SK-N-MC (cell line): ENCODE results near the gene AIP.

Experiments used
- DNase-seq: peaks from one replicate; pipeline ENCODE4 v3.0.0-alpha.2; 2011; ENCODE audit warnings: low read depth, low spot score
- H3K27ac ChIP-seq: fragments of 200-600 bp; sonication (generic); 2 replicates; pipeline ENCODE4 v1.5.1; 2016; ENCODE audit warnings: mixed run types
- H3K36me3 ChIP-seq: fragments of 200-600 bp; sonication (generic); 2 replicates; pipeline ENCODE4 v1.6.1; 2017; ENCODE audit warnings: antibody characterized with exemption, low read length, mixed read lengths; ENCODE audit not compliant: insufficient read depth
- H3K4me3 ChIP-seq: fragments of 200-600 bp; sonication (generic); 2 replicates; pipeline ENCODE4 v1.5.1; 2016
- H3K9ac ChIP-seq: fragments of 200-600 bp; sonication (generic); 2 replicates; pipeline ENCODE4 v1.8.0; 2017; ENCODE audit warnings: mixed run types, mixed read lengths; ENCODE audit not compliant: insufficient read length
- H3K9me3 ChIP-seq: fragments of 200-600 bp; sonication (generic); 2 replicates; pipeline ENCODE4 v1.6.1; 2017; ENCODE audit warnings: low read depth, mild to moderate bottlenecking, antibody characterized with exemption, low read length, moderate library complexity, mixed read lengths
- EZH2 ChIP-seq: fragments of 200-600 bp; sonication (generic); IDR thresholded peaks from one replicate; pipeline ENCODE4 v1.6.1; 2017; ENCODE audit warnings: antibody characterized with exemption
- FOXP2 ChIP-seq: optimal IDR thresholded peaks from 2 replicates; pipeline ENCODE3; 2011; ENCODE audit warnings: mild to moderate bottlenecking, moderate library complexity; ENCODE audit not compliant: insufficient read depth; ENCODE audit errors: extremely low read length, control extremely low read depth
- POLR2AphosphoS5 ChIP-seq: IDR thresholded peaks from 2 replicates; pipeline ENCODE4 v1.6.1; 2012; ENCODE audit warnings: mild to moderate bottlenecking, low read depth, low read length, borderline replicate concordance

The AIP gene

DNA sequence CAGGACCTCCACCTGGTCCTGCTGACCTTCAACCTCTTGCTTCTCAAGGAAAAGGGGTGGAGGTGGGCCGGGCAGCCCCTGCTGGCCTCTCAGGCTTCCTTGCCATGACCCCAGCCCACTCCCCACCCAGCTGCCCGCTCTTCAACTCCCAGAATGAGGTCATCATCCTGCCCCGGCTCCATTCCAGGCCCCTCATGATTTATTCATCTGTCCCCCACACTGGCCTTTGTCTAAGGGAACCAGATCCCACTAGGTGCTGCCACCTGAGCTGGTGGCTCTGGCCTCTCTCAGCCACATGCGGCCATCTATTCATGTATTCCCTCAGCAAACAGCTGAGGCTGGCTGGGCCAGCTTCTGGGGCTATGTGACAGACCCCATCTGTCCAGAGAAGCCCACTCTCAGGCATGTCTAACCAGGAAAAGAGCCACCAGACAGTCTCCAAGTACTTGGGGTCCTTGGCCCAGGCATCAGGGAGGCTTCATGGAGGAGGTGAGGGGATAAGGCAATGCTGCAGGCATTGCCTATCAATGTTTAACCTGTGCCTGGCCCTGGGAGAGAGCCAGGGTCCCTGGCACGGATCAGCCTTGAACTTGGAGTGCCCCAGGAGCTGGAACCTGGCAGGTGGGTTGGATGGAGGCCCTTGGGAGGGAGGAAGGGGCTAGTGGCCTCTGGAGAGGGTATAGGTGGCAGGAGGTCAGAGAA lies 42.6 kb downstream of the AIP start:
- no peak overlapping the region for H3K9ac ChIP-seq
- H3K9me3 ChIP-seq, result no peaks in the 10 kb centered on the region
- no peak overlapping the region for H3K4me3 ChIP-seq
- DNase-seq, result no peak
- H3K27ac ChIP-seq, result no peak overlapping the region
- H3K36me3 ChIP-seq, result no peaks in the 10 kb centered on the region
- no peak for TF ChIP-seq FOXP2
- TF ChIP-seq POLR2AphosphoS5, result no peak
- no peak for TF ChIP-seq EZH2

DNA sequence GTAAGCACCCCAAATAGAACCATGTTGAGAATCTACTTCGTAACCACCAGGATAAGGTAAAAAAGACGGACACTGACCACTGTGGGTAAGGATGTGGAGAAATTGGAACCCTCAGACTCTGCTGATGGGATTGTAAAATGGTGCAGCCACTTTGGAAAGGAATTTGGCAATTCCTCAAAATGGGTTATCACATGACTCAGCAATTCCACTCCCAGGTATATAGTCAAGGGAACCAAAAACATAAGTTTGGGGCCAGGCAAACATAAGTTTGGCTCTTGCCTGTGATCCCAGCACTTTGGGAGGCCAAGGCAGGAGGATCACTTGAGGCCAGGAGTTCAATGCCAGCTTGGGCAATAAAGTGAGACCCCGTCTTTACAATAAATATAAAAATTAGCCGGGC lies 45.5 kb downstream of the AIP start:
- DNase-seq, result no peak
- H3K9ac ChIP-seq, result no peak overlapping the region
- H3K36me3 ChIP-seq, result no peaks in the 10 kb centered on the region
- H3K9me3 ChIP-seq, result no peaks in the 10 kb centered on the region; the same call in 1 of the 2 replicates
- TF ChIP-seq POLR2AphosphoS5, result no peak
- TF ChIP-seq FOXP2, result no peak
- TF ChIP-seq EZH2, result no peak
- H3K4me3 ChIP-seq, result no peak overlapping the region
- no peak overlapping the region for H3K27ac ChIP-seq

DNA sequence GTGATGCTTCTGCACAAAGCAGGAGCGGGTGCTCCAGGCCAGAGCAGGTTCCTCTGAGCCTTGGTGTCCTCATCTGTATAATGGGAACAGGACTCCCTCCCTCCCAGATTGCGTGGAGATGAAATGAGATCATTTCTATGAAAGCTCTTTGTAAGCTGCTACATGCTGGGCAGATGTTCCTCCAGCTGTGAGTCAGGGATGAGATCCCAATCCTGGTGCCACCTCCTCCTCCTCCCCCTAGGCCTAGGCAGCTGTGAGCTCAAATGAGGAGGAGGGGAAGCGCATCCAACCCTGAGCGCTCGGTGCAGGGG lies 47.4 kb downstream of the AIP start:
- H3K9me3 ChIP-seq, result peaks cover 7% of the 10 kb centered on the region; the same call in 1 of the 2 replicates
- no peak for DNase-seq
- H3K27ac ChIP-seq, result no peak overlapping the region
- no peak overlapping the region for H3K4me3 ChIP-seq
- TF ChIP-seq POLR2AphosphoS5 (no peak), EZH2 (no peak), FOXP2 (no peak)
- no peaks in the 10 kb centered on the region for H3K36me3 ChIP-seq
- no peak overlapping the region for H3K9ac ChIP-seq

DNA sequence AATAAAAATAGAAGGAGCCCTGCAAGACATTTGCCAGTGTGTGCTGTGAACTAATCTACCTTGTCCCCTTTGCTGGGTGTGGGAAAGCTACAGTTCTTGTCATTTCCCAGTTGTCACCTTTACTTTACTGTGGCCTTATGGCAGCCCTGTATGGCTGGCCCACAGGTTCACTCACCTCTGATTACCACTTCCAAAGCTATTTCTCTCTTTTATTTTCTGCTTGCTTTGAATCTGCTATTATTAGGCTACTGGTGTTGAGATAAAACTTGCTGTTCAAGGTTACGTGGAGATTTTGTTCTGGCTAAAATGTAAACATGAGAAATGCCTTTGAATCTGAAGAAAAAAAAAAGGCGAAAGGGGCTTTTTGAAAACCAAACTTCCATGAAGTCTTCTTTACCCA lies 50.1 kb downstream of the AIP start:
- no peak for DNase-seq
- no peak overlapping the region for H3K27ac ChIP-seq
- H3K4me3 ChIP-seq, result no peak overlapping the region
- H3K36me3 ChIP-seq, result no peaks in the 10 kb centered on the region
- no peak overlapping the region for H3K9ac ChIP-seq
- peaks cover 7% of the 10 kb centered on the region; the same call in 1 of the 2 replicates for H3K9me3 ChIP-seq
- TF ChIP-seq EZH2 (no peak), FOXP2 (no peak)

DNA sequence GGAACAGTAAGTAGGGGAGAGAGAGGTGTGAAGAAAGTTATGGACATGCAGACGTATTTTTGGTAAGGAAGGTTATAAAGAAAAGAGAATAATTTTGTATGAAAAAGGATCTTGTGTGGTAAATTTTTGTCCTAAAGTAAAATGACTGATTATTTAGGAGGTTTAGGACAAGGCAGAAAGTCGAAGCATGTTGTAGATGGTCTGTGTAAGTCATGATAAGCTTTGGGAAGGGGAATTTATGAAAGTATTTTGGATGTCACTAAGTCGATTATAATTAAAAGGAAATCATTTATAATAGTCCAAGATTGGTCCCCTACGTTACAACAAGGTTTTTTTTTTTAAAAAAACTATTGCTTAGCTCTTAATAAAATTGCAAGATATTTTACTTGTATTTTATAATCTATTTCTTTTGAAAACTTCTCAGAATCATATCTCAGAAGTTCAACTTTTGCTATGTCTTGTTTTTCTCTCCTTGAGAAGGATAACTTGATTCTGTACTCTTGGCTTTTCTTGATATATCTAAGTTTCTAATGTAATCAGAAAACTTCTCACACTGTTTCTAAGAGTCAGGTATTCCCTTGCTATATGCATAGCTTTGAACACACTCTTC lies 51.3 kb downstream of the AIP start:
- Histone ChIP-seq H3K27ac (no peak overlapping the region), H3K36me3 (no peaks in the 10 kb centered on the region), H3K4me3 (no peak overlapping the region), H3K9me3 (peaks cover 7% of the 10 kb centered on the region; the same call in 1 of the 2 replicates), H3K9ac (no peak overlapping the region)
- DNase-seq, result no peak
- TF ChIP-seq EZH2, result no peak
- no peak for TF ChIP-seq POLR2AphosphoS5
- TF ChIP-seq FOXP2, result no peak

DNA sequence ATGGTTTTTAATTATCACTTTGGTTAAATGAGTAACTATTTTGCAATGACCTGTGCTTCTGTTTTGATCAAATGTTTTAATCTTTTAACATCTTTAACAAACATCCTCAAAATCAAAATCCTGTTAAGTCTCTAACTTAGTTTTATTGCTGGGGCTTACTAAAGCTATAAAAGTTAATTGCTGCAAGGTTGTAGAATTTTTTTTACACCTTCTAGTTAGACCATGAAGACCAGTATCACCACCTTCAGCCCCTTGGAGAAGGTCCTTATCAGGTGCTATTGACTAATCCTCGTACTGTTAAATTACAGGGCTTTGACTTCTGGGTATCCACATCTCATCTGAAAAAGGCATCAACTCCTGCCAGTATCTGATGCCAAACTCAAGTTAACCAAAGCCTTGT lies 52.7 kb downstream of the AIP start:
- TF ChIP-seq FOXP2, result no peak
- no peak for TF ChIP-seq POLR2AphosphoS5
- TF ChIP-seq EZH2, result no peak
- Histone ChIP-seq H3K9ac (no peak overlapping the region), H3K9me3 (peaks cover 7% of the 10 kb centered on the region; the same call in 1 of the 2 replicates), H3K4me3 (no peak overlapping the region), H3K36me3 (no peaks in the 10 kb centered on the region), H3K27ac (no peak overlapping the region)
- no peak for DNase-seq

DNA sequence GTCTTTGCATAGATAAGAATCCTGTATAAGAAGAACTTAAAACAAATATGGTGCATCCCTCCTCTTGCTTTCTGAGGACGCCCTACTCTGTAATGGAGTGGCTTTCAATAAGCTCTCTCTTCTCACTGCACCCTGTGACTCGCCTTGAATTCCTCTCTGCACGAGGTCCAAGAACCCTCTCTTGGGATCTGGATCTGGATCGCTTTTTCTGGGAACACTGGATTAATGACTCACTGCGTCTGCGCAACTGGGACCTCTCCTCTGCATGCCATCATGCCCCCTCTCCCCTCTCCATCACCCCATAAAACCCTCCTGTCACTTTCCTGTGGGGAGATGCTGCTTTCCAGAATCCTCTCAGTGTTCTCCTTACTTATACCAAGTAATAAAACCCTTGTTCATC lies 55.5 kb downstream of the AIP start:
- no peak for DNase-seq
- peaks cover 7% of the 10 kb centered on the region; the same call in 1 of the 2 replicates for H3K9me3 ChIP-seq
- H3K9ac ChIP-seq, result no peak overlapping the region
- H3K36me3 ChIP-seq, result no peaks in the 10 kb centered on the region
- TF ChIP-seq EZH2 (no peak), FOXP2 (no peak), POLR2AphosphoS5 (no peak)
- no peak overlapping the region for H3K27ac ChIP-seq
- no peak overlapping the region for H3K4me3 ChIP-seq

DNA sequence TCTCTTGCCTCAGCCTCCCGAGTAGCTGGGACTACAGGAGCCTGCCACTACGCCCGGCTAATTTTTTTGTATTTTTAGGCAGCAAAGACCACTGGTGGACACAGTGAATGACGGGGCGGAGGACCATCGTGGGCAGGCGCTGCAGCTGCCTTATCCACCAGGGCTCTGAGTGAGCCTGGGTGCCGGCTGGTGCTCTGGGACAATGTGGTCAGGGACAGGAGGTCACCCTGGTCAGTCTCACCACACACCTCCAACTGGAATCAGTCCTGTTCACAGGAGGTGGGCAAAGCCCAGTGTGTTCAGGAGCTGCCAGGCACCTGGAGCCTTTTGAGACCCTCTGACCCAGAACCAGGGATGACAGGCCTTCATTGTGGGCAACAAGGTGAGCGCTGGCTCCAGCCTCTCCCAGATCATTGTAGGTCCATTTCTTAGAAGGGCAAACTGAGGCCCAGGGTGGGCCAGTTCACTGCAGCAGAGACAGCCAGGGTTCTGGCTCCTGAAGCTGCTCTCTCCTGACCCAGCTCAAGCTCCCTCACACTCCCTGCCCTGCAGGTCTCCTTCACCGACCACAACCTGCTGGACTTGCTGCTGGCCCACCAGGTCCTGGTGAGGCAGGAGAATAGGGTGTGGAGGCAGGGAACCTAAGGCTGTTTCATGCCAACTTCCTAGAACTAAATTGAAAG lies 56.1 kb downstream of the AIP start:
- Histone ChIP-seq H3K9ac (no peak overlapping the region), H3K4me3 (no peak overlapping the region), H3K9me3 (peaks cover 4% of the 10 kb centered on the region; the same call in 1 of the 2 replicates), H3K36me3 (no peaks in the 10 kb centered on the region), H3K27ac (no peak overlapping the region)
- DNase-seq, result no peak
- TF ChIP-seq EZH2, result no peak
- no peak for TF ChIP-seq FOXP2
- no peak for TF ChIP-seq POLR2AphosphoS5

DNA sequence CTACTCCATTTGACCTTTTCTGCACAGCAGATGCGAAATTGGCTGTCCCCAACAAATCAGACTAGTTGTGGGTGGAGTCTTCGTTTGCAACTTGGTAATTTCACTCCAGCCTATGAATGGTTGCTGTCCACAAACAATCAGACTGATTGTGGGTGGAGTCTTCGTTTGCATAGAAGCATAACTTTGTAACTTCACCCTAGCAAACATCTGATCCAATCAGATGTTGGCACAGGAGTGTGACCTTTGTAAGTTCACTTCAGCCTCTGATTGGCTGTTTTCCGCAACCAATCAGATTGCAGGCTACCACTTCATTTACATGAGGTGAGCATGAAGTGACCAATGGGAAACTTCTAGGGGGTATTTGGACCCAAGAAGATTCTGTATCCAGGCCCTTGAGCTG lies 56.7 kb downstream of the AIP start:
- no peak overlapping the region for H3K27ac ChIP-seq
- no peak for TF ChIP-seq EZH2
- TF ChIP-seq POLR2AphosphoS5, result no peak
- TF ChIP-seq FOXP2, result no peak
- H3K9me3 ChIP-seq, result no peaks in the 10 kb centered on the region; the same call in 1 of the 2 replicates
- DNase-seq, result no peak
- no peaks in the 10 kb centered on the region for H3K36me3 ChIP-seq
- no peak overlapping the region for H3K4me3 ChIP-seq
- H3K9ac ChIP-seq, result no peak overlapping the region
